K562 (cell line): Measurements from ENCODE around the gene MPHOSPH8. TPM values are rescaled to one million over a fixed set of nuclear protein-coding genes. Genes with fewer than 3 reads are reported as not detected.

Source experiments
- HDAC2 ChIP-seq: fragments of 450-650 bp; IDR thresholded peaks from 2 replicates; pipeline ENCODE4 v1.6.1; 2016; ENCODE audit warnings: mild to moderate bottlenecking
- MEIS2 ChIP-seq: fragments of 450-650 bp; IDR thresholded peaks from 2 replicates; pipeline ENCODE4 v1.6.1; 2014; ENCODE audit warnings: mild to moderate bottlenecking; ENCODE audit not compliant: partially characterized antibody
- PHB ChIP-seq: fragments of 250-450 bp; sonication (Bioruptor Pico); IDR thresholded peaks from 2 replicates; pipeline ENCODE4 v1.5.0; 2021
- SOX6 ChIP-seq: fragments of 450-650 bp; IDR thresholded peaks from 2 replicates; pipeline ENCODE4 v1.6.1; 2014; ENCODE audit warnings: mild to moderate bottlenecking
- ZBED1 ChIP-seq: IDR thresholded peaks from 2 replicates; pipeline ENCODE4 v1.6.1; 2014
- ZKSCAN1 ChIP-seq: fragments of 150-350 bp; IDR thresholded peaks from 2 replicates; pipeline ENCODE4 v1.6.1; 2016; ENCODE audit warnings: low read depth, low read length
- polyA plus RNA-seq, 8 experiments: library from polyadenylated mRNA; depleted of rRNA in 4 of 8; stranded (reverse) in 5 of 8; unstranded in 3 of 8; fragments of >200 nt; fragmentation: Nextera tagmentation in 2 of 8; fragmentation: Illumina TruSeq in 1 of 8; extraction: Ambion mirVana in 2 of 8; extraction: Trizol in 1 of 8; gene quantifications; 2 replicates each; pipeline versions ENCODE4 v1.2.1 to v1.2.3, GENCODE V29; 2011 to 2014; ENCODE audit warnings: inconsistent platforms in 1 of 8, missing spikeins in 1 of 8
- total RNA-seq, 7 experiments: library from RNA; depleted of rRNA in 6 of 7; stranded (reverse); fragments of >200 nt in 6 of 7; fragmentation: Illumina TruSeq in 2 of 7; extraction: Trizol in 2 of 7; gene quantifications; 2 replicates each; pipeline versions ENCODE4 v1.2.1 to v1.2.3, GENCODE V29; 2011 to 2021; ENCODE audit warnings: low replicate concordance in 1 of 7
- TF ChIP-seq, protein P1 (sequence below): sonication (generic); formaldehyde crosslinking; IDR thresholded peaks from 2 replicates; pipeline ENCODE4 v1.8.0; 2023; ENCODE audit warnings: missing genetic modification reagents, mild to moderate bottlenecking, borderline replicate concordance
- TF ChIP-seq, protein P2 (sequence below): fragments of 250-450 bp; sonication (Bioruptor Pico); IDR thresholded peaks from 2 replicates; pipeline ENCODE4 v1.8.0; 2022; ENCODE audit warnings: moderate library complexity, mild to moderate bottlenecking, inconsistent platforms
- TF ChIP-seq, protein P3 (sequence below): fragments of 250-450 bp; sonication (Bioruptor Pico); IDR thresholded peaks from 2 replicates; pipeline ENCODE4 v1.5.0; 2020; ENCODE audit warnings: mild to moderate bottlenecking

The MPHOSPH8 gene
- total and polyA plus RNA-seq, 9 of the 15 experiments (the other 6 are each of a cell fraction or from before 2014, with no cell fraction given) = 10.3 to 24.8 (median 16.6) TPM

DNA sequence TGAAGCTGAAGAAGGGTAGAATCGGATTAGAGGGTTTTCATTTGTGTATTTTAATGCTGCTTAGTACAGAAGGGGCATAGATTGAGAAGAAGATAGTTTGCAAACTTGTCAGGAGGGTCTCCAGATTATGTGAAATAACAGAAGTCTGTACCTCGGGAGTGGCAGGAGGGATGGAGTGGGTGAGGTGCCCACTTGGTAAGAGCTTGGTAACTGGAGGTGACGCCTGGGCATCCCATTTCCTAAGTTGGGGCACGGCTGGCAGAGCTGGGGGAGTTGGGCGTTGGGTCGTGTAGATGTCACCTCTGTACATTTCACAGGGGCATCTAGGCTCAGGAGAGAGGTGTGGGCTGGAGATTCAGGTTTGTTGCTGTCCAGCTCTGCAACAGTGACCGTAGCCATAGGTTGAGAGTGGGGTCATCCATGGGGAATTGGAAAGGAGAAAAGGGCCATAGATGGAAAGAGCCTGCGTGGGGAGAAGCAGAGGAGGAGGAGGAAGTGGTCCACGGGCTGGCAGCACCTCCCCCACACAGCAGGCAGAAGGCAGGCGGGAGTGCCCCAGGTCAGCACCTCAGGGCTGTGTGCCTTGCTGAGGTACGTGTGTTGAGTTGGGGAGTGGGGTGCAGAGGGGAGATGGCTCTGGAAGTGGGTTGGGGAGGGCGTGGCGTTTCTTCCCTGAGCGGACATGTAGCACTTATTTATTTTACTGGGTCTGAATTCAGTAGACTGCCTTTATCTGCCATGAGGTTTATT is 31.2 kb downstream of the MPHOSPH8 start (continued):
- TF ChIP-seq, protein P1, sequence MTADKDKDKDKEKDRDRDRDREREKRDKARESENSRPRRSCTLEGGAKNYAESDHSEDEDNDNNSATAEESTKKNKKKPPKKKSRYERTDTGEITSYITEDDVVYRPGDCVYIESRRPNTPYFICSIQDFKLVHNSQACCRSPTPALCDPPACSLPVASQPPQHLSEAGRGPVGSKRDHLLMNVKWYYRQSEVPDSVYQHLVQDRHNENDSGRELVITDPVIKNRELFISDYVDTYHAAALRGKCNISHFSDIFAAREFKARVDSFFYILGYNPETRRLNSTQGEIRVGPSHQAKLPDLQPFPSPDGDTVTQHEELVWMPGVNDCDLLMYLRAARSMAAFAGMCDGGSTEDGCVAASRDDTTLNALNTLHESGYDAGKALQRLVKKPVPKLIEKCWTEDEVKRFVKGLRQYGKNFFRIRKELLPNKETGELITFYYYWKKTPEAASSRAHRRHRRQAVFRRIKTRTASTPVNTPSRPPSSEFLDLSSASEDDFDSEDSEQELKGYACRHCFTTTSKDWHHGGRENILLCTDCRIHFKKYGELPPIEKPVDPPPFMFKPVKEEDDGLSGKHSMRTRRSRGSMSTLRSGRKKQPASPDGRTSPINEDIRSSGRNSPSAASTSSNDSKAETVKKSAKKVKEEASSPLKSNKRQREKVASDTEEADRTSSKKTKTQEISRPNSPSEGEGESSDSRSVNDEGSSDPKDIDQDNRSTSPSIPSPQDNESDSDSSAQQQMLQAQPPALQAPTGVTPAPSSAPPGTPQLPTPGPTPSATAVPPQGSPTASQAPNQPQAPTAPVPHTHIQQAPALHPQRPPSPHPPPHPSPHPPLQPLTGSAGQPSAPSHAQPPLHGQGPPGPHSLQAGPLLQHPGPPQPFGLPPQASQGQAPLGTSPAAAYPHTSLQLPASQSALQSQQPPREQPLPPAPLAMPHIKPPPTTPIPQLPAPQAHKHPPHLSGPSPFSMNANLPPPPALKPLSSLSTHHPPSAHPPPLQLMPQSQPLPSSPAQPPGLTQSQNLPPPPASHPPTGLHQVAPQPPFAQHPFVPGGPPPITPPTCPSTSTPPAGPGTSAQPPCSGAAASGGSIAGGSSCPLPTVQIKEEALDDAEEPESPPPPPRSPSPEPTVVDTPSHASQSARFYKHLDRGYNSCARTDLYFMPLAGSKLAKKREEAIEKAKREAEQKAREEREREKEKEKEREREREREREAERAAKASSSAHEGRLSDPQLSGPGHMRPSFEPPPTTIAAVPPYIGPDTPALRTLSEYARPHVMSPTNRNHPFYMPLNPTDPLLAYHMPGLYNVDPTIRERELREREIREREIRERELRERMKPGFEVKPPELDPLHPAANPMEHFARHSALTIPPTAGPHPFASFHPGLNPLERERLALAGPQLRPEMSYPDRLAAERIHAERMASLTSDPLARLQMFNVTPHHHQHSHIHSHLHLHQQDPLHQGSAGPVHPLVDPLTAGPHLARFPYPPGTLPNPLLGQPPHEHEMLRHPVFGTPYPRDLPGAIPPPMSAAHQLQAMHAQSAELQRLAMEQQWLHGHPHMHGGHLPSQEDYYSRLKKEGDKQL (CRISPR knock-in tag) = no peak
- TF ChIP-seq SOX6 (no peak), HDAC2 (no peak), ZBED1 (no peak), MEIS2 (no peak), PHB (CRISPR knock-in tag) (no peak), ZKSCAN1 (no peak)
- TF ChIP-seq, protein P2, sequence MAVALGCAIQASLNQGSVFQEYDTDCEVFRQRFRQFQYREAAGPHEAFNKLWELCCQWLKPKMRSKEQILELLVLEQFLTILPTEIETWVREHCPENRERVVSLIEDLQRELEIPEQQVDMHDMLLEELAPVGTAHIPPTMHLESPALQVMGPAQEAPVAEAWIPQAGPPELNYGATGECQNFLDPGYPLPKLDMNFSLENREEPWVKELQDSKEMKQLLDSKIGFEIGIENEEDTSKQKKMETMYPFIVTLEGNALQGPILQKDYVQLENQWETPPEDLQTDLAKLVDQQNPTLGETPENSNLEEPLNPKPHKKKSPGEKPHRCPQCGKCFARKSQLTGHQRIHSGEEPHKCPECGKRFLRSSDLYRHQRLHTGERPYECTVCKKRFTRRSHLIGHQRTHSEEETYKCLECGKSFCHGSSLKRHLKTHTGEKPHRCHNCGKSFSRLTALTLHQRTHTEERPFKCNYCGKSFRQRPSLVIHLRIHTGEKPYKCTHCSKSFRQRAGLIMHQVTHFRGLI (CRISPR knock-in tag) = no peak
- TF ChIP-seq, protein P3, sequence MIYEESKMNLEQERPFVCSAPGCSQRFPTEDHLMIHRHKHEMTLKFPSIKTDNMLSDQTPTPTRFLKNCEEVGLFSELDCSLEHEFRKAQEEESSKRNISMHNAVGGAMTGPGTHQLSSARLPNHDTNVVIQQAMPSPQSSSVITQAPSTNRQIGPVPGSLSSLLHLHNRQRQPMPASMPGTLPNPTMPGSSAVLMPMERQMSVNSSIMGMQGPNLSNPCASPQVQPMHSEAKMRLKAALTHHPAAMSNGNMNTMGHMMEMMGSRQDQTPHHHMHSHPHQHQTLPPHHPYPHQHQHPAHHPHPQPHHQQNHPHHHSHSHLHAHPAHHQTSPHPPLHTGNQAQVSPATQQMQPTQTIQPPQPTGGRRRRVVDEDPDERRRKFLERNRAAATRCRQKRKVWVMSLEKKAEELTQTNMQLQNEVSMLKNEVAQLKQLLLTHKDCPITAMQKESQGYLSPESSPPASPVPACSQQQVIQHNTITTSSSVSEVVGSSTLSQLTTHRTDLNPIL (CRISPR knock-in tag) = no peak
